ENCODE data around the gene PKDCC.

- TF ChIP-seq POLR2A (IDR thresholded peaks at IDR 0.05) (no peak), CTCF (IDR thresholded peaks at IDR 0.05) (no peak), EP300 (IDR thresholded peaks at IDR 0.05) (no peak)
Measured at GRCh38 chr2:42045848-42046748, 1.7 kb upstream of the PKDCC start.

Measured in ovary (tissue), 3 donors.